Skeletal muscle satellite cell (primary cell): ENCODE results near the gene APOBEC4.

Experiments
- H3K27me3 ChIP-seq: 2 replicates; pipeline ENCODE4 v1.7.0; 2013; ENCODE audit warnings: low read length; ENCODE audit not compliant: control insufficient read depth, insufficient read depth
- H3K36me3 ChIP-seq: 2 replicates; pipeline ENCODE4 v1.7.0; 2013; ENCODE audit warnings: mild to moderate bottlenecking, control low read depth, low read length; ENCODE audit not compliant: insufficient read depth
- H3K4me1 ChIP-seq: 2 replicates; pipeline ENCODE4 v1.7.0; 2013; ENCODE audit warnings: low read length; ENCODE audit not compliant: control insufficient read depth, insufficient read depth
- H3K4me2 ChIP-seq: 2 replicates; pipeline ENCODE4 v1.7.0; 2013; ENCODE audit warnings: mild to moderate bottlenecking, low read length
- H3K4me3 ChIP-seq: 2 replicates; pipeline ENCODE4 v1.7.0; 2013; ENCODE audit warnings: low read length
- H3K9ac ChIP-seq: 2 replicates; pipeline ENCODE4 v1.7.0; 2013; ENCODE audit warnings: mild to moderate bottlenecking, low read depth, low read length, moderate library complexity
- H3K9me3 ChIP-seq: replicated peaks from 2 replicates; pipeline ENCODE4 v1.7.0; 2013; ENCODE audit warnings: mild to moderate bottlenecking, control low read depth, low read length

APOBEC4 gene

DNA sequence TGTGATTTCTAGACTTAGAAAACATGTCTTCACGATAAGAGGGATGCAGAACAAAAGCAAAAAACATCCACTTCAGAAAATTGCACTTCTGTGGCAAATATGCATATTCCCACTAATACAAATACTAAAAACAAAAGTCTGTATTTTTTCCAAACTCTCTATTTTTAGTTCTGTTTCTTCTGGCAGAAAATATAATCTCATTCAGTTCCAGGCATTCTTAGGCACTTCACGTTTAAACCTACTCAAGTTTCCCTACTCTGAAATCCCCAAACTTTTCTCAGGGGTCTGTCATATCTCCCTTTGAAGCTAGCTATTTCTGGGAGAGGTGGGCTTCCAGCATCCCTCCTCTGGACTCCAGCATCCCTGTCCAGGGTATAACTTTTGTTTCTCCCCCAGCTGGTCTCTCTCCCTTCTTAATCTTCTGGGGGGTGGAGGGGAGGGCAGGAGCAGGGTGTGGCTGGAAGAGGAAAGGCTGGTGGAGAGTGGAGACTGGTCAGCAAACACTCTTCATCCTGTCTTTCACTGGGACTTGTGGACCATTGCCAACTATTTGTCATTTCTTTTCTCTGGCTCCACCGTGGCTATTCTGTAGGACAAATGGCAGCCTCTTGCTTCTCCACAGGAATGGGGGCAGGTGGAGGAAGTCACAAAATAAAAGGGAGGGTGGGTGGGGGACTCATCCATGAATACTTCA, 43.2 kb downstream of the APOBEC4 start:
- H3K27me3 ChIP-seq = no peaks in the 10 kb centered on the region
- H3K4me3 ChIP-seq = no peak overlapping the region
- no peaks in the 10 kb centered on the region for H3K36me3 ChIP-seq
- peaks cover 25% of the 10 kb centered on the region for H3K4me1 ChIP-seq
- H3K4me2 ChIP-seq = peak overlapping the region; percentile 46
- H3K9me3 ChIP-seq = no peaks in the 10 kb centered on the region
- peak overlapping the region; percentile 45 for H3K9ac ChIP-seq

DNA sequence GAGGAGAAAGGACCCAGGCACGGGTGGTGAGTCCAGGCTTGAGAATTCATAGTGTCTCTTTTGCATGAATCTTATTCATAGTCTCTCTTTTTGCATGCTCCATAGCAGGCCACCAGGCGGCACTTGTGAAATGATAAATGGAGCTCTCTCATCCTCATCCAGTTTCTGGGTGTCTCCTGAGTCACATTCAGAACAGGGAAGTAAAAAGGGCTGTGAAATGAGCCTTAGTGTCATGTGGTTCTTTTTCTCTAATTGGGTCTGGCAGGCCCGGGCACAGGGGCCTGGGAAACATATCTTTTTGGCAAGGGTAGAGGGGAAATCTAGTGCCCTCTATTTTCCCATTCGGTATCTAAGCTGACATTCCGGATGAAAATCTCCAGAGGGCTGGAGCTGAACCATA, 43.8 kb downstream of the APOBEC4 start:
- no peak overlapping the region for H3K4me3 ChIP-seq
- H3K4me2 ChIP-seq = peak overlapping the region; percentile 46
- H3K4me1 ChIP-seq = peaks cover 27% of the 10 kb centered on the region
- H3K9me3 ChIP-seq = no peaks in the 10 kb centered on the region
- H3K9ac ChIP-seq = peak overlapping the region; percentile 45
- no peaks in the 10 kb centered on the region for H3K36me3 ChIP-seq
- H3K27me3 ChIP-seq = no peaks in the 10 kb centered on the region

DNA sequence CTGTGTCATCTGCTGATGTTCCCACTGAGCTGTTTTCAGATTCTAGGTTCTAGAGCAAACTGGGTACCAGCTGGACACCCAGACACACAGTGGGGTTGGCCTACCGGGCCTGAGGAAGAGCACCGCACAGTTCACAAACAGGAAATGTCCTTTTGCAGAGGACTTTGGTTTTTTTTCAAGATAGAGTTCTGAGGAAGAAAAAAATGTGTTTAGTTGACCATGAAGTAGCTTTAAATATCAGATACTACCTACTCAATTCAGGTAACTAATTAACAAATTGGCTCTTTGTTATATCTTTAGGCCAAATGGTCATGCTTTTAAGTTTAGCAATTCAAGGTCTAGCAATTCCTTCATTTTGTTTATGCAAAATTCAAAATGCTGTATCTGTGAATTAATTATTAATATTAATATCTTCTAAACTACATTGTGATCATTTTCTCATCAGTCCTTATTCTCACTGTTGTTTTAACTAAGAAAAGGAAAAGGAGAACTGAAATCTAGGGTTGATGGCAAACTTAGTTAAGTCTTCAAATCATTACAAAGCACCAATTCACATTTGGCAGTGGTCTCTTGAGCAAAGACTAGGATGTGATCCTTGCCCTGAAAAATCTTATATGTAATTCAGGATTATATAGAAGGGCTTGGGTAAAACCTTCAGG, 45.7 kb downstream of the APOBEC4 start:
- Histone ChIP-seq H3K4me3 (no peak overlapping the region), H3K9ac (no peak overlapping the region), H3K4me1 (peaks cover 33% of the 10 kb centered on the region), H3K36me3 (no peaks in the 10 kb centered on the region), H3K27me3 (no peaks in the 10 kb centered on the region), H3K4me2 (no peak overlapping the region), H3K9me3 (no peaks in the 10 kb centered on the region)

DNA sequence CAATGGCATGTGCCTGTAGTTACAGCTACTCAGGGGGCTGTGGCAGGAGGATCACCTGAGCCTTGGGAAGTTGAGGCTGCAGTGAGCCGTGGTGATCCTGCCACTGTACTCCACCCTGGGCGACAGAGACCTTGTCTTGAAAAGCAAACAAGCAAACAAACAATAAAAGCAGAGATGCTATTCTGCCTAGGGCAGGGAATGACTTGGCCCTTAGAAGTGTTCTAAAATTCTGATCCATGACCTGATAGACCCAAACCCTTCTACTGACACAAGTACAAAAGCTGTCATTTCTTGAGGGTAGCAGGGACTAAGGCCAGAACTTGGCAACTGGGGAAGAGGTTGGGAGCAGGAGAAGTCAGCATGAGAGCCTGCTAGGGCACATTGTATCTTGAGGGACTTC, 47.2 kb downstream of the APOBEC4 start:
- Histone ChIP-seq H3K4me2 (no peak overlapping the region), H3K4me3 (no peak overlapping the region), H3K9ac (no peak overlapping the region), H3K36me3 (no peaks in the 10 kb centered on the region), H3K27me3 (no peaks in the 10 kb centered on the region), H3K9me3 (no peaks in the 10 kb centered on the region), H3K4me1 (peaks cover 33% of the 10 kb centered on the region)

DNA sequence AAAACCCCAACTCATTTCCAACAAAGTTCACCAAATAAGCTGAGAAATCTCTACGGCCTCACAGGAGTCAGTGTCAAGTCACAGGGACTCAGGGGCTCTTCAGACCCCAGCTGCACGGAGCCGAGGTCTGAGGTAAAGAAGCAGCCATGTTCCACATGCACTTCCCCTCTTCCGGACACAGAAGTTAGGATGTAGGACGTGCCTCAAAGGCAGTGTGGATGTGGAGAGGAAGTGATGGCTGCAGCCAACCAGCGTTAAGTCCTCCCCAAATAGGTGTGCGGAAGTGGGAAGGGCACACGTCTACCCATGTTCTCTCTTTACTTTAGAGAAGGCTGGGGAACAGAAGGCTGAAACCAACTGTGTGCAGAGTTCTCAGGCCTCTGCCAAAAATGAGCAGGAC, 48.3 kb downstream of the APOBEC4 start:
- Histone ChIP-seq H3K36me3 (no peaks in the 10 kb centered on the region), H3K4me3 (no peak overlapping the region), H3K9me3 (no peaks in the 10 kb centered on the region), H3K4me2 (no peak overlapping the region), H3K9ac (no peak overlapping the region), H3K27me3 (no peaks in the 10 kb centered on the region), H3K4me1 (peaks cover 35% of the 10 kb centered on the region)

DNA sequence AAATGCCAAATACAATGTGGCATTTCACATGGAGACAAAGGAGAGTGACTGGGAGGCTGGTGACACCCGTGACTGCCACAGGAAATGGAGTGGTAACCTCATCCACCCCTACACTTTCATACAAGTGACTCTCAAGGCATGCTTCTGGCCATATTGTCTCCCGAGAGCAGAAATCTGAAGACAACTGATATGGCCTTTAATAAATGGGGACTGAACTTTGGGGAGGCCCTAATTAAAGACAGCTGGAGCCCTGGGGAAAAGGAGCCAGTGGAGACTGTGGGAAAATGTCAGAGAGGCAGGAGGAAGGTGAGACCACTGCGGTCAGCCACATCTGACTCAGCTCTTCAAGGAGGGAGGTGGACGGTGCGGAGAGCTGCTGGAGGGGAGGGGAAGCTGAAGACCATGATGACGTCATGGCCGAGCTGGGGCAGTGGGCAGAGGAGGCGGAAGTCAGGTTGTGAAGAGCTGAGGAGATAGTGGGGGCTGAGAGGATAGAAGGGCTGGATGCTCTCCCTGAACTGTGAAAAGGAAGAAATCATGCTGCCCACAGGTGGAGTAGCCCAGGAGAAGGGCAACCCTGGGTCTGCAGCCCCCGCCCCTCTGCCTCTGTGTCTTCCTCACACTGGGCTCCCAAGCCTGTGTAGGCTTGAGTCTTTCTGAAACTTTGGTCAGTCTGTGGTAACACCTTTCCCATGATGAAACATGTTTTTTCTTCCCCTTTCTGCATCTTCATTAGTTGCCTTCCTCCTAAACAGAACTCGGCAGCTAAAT, 48.9 kb downstream of the APOBEC4 start:
- Histone ChIP-seq H3K4me2 (no peak overlapping the region), H3K4me3 (no peak overlapping the region), H3K27me3 (no peaks in the 10 kb centered on the region), H3K4me1 (peaks cover 29% of the 10 kb centered on the region), H3K9ac (no peak overlapping the region), H3K9me3 (no peaks in the 10 kb centered on the region), H3K36me3 (no peaks in the 10 kb centered on the region)

DNA sequence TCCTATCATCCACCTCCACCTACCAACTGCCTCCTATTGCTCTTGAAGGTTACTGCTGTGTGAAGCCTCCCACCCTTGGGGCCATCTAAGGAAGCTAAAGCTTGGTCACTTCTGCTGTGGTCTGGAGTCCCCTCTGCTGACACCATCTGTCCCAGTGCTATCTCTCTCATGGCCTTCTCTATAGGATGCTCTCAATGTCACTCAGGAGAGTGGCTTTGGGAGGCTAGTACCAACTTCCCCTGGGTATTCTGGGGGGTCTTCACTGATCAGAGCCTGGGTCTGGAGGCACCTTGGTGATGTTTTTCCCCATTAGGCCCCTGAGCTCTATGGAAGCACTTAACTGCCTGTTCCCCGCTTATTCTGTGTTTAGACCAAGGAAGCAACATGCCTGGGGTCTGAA, 50.6 kb downstream of the APOBEC4 start:
- Histone ChIP-seq H3K4me2 (no peak overlapping the region), H3K4me3 (no peak overlapping the region), H3K4me1 (peaks cover 14% of the 10 kb centered on the region), H3K9me3 (no peaks in the 10 kb centered on the region), H3K36me3 (no peaks in the 10 kb centered on the region), H3K9ac (no peak overlapping the region), H3K27me3 (no peaks in the 10 kb centered on the region)

DNA sequence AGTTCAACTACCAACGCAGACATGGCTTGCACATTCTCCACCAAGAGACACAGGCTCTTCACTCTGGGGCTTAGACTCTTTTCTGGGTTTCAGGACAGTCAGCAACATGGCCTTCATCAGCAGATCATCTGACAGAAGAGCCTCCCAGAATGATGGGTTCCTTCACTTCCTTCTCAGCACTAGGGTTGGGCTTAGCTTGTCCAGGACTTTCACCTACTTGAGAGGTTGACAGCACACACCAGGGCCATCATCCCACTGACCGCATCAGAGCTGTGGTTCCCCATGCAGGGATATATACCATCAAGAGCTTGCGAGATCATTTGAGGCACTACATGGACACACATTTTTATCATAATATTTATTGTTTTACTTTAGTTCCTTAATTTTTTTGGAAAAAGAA, 52.5 kb downstream of the APOBEC4 start:
- peaks cover 14% of the 10 kb centered on the region for H3K4me1 ChIP-seq
- no peaks in the 10 kb centered on the region for H3K36me3 ChIP-seq
- H3K9me3 ChIP-seq = no peaks in the 10 kb centered on the region
- H3K9ac ChIP-seq = no peak overlapping the region
- H3K4me3 ChIP-seq = no peak overlapping the region
- no peak overlapping the region for H3K4me2 ChIP-seq
- peaks cover 6% of the 10 kb centered on the region for H3K27me3 ChIP-seq

DNA sequence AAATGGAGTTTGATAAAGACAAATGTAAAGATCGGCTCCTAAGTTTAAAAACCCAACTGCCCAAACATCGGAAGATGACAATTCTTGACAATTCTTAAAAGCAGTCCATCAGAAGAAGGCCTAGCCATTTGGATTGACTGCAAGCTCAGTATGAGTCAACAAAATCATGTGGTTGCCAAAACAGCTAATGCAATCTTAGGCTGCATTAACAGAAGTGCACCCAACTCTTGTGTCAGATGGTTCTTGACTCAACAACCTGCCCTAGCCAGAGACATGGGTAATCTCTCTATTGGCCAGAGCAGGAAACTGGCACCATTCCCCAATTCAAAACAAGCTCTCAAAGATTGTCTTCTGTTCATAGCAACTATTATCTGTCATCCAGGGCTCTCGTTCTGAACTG, 53.0 kb downstream of the APOBEC4 start:
- Histone ChIP-seq H3K9me3 (no peaks in the 10 kb centered on the region), H3K27me3 (peaks cover 7% of the 10 kb centered on the region), H3K4me2 (no peak overlapping the region), H3K4me3 (no peak overlapping the region), H3K9ac (no peak overlapping the region), H3K4me1 (peaks cover 14% of the 10 kb centered on the region), H3K36me3 (no peaks in the 10 kb centered on the region)

DNA sequence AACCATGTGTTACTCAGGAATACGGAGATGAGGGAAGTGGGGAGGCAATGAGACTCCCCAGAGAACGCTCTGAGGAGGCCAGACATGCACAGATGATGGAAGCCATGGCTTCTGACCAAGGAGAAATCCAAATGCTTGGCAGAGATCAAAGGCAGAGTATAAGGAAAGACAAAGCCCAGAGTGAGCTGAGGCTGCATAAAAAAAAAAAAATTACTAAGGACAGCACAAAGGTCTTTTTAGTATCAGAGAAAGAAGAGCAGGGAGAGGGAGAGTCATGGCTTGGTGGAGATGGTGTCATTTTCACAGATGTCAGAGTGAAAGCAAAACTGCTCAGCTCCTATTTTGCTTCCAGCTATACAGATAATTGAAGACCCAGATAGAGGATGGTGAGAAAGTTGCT, 54.7 kb downstream of the APOBEC4 start:
- no peak overlapping the region for H3K9ac ChIP-seq
- no peak overlapping the region for H3K4me2 ChIP-seq
- H3K36me3 ChIP-seq = no peaks in the 10 kb centered on the region
- peaks cover 5% of the 10 kb centered on the region for H3K4me1 ChIP-seq
- peaks cover 7% of the 10 kb centered on the region for H3K27me3 ChIP-seq
- no peaks in the 10 kb centered on the region for H3K9me3 ChIP-seq
- H3K4me3 ChIP-seq = no peak overlapping the region

DNA sequence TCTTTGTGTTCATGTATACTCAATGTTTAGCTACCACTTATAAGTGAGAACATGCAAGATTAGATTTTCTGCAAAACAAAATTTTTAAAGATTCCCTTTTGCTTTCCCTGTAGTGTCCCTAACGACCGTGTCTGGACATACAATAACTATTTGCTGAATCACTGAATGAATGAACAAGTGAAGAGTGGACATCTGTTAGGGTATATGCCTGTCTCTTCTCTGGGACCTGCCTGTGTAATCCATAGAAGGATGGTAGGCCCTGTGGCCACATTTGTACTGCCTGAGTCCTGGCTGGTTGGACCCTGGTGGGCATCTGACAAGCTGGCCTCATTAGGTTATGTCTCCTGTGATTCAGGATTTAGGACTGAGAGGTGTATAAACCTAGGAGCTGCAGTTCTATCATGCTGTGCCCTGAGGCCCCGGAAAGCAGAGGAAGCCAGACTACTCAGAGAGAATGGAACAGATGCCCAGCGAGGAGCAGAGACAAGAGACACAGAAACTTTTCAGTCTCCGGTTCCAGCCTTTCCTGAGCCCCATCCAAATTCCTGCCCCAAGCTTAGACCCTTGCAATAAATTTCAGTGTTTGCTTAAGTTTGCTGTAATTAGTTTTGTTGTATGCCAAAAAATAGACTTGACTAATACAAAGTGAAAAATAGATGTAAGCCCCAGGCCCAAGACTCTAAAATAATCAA, 55.3 kb downstream of the APOBEC4 start:
- Histone ChIP-seq H3K9ac (no peak overlapping the region), H3K36me3 (no peaks in the 10 kb centered on the region), H3K9me3 (no peaks in the 10 kb centered on the region), H3K4me2 (no peak overlapping the region), H3K4me1 (peaks cover 5% of the 10 kb centered on the region), H3K4me3 (no peak overlapping the region), H3K27me3 (peaks cover 7% of the 10 kb centered on the region)
